GM21737 (cell line): Measurements from ENCODE around the gene ADTRP.
"Not testable (repeated sequence)": the region's sequence is repeated elsewhere in the genome, so short reads cannot be mapped to it uniquely, and the experiment has no call there.

Experiments
- ATAC-seq: cut with Tn5 transposase; IDR thresholded peaks from one replicate; pipeline ENCODE4 v1.9.1; 2021; ENCODE audit warnings: mild to moderate bottlenecking, moderate library complexity; ENCODE audit not compliant: unreplicated experiment

The ADTRP gene

DNA sequence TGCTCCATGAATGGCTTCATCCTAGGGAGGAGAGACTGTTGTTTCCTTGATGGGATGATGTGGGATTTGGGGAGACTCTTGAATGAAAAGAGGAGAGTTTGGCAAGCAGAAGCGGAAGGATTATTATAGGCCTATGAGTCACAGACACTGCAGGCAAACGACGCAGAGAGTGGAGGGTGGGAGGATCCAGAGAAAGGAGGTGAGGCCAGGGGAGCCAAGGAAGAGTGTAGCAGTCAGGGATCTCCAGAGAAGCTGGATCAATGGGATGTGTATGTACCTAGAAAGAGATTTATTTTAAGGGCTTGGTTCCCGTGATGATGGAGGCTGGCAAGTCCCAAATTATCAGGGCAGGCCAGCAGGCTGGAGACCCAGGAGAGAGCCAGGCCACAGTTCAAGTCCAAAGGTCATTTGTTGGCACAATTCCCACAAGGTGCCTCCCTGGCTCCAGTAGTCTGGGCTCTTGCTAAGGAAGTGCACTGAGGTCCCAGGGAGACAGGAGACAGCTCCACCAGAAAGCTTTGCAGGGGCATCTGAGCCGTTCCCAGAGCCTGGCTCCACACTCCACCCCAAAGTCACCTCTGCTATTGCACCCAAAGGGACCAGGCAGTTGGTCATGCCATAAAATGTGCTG, 76.0 kb downstream of the ADTRP start:
- no peak for ATAC-seq

DNA sequence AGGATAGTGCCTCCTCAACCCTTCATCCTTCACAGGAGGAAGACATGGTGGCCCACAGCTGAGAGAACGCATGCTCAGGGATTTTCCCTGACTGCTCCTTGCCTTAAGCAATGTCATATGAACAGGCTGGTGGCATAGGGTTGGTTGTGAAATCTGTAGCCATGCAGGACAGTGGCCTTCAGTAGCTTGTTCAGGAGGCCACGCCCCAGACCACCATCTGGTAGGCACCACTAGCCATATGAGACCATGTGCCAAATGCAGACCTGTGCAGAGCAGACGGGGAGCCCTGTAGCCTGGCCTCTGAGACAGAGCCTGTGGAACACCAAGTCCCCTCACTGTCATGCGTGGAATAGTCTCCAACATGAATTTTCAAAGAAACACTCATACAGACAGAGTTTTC, 76.5 kb downstream of the ADTRP start:
- ATAC-seq = no peak

DNA sequence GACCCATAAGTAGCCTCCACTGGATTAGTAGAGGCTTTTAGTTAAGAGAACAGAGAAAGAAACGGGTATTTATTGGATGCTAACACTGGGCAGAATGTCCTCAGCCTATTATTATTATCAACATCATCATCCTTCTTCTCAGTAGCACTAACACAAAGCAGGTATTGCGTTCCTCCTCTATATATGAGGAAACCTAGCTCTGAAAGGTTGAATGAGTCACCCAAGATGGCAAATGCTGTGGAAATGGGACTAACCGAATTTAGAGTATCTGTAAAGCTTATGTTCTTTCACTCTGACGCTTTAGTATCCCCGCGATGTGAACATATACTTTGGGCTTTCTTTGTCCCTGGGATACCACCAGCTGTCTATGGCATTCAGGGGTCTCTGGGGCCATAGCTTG, 77.0 kb downstream of the ADTRP start:
- ATAC-seq = no peak

DNA sequence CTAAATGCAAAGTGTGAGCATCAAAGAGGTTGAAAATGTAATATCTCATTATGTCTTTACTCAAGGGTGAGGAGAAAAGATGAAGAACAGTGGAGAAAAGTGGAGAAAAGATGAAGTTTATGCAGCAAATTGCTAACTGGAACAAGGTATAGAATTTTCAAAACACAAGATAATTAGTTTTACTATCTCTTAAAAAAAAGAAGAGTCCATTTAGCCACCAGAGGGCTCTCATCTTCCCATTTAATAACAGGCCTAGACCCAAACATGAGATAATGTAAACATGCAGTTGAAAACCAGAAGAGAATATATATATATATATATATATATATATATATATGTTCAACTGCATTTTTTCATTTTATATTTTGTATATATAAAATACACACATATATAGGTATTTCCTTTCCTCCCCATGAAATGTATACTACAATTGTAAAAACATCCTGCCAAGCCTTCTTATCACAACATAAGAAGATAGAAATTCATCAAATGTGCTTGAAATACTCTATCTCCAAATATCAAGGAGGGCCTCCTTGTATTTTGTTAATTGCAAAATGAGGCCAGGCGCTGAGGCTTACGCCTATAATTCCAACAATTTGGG, 78.4 kb downstream of the ADTRP start:
- no peak for ATAC-seq

DNA sequence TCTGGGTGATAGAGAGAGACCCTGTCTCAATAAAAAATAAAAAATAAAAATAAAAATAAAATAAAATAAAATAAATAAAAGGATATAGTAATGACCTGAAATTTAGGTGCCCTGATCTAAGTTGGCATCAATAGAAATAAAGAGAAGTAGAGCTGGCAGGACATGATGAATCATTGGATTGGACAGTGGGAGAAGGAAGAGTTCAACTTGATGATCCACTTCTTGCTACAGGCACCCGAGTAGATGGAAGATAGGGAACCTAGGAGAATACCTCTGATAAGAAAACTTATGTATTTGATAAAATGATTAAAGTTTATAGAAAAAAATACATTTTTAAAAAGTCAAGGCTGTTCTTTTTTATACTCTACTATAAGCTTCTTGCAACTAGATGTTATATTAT, 79.0 kb downstream of the ADTRP start:
- ATAC-seq = no peak

DNA sequence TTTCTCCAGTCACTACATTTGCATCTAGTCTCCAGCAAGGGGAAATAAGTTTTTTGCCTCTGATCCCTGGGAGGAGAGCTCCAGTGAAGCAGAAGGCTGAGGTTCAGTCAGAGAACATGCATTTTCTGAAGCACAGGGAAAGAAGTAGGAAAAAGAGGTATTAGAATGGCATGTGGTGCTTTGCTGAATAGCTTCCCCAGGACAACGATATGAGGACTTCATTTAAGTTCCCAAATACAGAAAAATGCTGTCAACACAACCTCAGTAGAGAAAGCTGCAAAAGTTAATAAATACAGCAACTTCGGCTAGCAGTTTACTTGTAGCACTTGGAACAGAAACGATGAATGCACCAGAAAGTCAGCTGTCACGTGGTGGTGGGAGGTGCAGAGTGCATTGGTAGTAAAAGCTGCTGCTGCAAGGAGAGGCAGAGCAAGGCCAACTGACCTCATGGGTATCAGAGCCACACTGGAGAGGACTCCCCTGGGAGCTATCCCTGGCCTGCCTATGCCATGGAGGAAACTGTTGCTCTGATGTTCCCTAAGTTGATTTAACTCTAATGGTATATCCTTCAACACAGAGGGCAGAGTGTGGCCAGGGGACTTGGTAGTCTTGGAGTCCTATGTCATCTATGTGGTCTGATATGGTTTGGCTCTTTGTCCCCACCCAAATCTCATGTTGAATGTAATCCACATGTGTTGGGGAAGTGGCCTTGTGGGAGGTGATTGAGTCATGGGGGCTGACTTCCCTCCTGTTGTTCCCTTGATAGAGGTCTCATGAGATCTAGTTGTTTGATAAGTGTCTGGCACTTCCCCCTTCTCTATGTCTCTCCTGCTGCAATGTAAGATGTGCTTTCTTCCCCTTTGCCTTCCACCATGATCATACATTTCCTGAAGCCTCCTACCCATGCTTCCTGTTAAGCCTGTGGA, 85.9 kb downstream of the ADTRP start:
- ATAC-seq = no peak

DNA sequence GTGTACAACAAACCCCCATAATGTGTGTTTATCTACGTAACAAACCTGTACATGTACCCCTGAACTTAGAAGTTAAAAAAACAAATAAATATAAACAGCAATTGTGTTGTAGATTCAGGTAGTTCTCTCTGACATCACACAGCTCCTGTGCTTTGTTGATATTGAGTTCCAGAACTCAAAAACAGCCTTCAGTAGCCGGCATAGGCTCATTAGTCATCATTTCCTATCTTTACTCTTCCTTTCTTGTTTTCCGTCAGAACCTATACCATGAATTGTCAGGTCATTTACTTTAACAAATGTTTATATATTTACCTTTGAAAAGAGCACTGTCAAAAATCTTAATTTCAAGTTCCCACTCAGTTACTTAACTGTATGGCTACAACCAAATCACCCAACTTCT, 88.8 kb downstream of the ADTRP start:
- ATAC-seq = no peak

DNA sequence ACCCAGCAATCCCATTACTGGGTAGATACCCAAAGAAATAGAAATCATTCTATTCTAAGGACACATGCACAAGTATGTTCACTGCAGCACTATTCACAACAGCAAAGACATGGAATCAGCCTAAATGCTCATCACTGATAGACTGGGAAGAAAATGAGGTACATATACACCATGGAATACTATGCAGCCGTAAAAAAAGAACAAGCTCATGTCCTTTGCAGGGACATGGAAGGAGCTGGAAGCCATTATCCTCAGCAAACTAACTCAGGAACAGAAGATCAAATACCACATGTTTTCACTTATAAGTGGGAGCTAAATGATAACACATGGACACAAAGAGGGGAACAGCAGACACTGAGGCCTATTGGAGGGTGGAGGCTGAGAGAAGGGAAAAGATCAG, 89.2 kb downstream of the ADTRP start:
- not testable (repeated sequence) for ATAC-seq

DNA sequence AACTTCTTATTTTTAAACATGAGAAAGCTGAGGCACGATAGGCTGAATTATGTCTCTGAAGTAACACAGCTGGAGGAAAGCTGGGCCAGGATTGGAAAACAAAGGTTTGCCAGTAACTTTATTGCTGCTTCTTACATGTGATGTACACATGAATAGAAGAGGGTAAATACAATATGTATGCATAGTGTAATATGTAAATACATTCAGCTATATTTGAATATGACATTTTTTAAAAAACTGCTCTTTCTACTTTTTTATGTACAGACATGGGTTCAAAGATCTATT, 90.2 kb downstream of the ADTRP start:
- no peak for ATAC-seq

DNA sequence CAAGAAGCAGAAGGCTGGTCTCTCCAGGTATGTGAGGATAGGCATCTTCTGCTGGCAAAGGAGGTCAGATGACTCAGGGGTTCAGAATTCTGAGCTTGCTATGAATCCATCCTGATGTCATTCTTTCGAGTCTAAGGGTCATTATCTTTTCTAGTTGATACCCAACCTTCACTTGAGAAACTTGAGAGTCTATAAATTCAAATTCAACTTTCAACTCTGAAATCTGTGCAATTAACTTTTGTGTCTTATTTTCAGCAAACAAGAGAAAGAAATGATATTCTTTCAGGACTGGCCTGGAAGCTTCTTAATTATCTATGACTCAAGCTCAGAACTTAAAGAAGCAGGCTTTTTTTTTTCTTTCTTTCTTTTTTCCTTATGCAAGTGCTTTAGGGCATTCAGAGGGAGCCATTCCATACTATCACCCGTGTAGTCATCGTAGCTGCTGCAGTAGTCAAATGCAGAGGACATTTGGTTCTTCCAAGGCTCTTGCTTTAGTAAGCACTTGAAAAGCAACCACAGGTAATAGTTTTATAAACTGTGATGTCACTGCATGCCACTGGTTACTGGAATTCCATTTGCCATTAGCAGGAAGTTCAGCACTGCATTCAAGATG, 93.0 kb downstream of the ADTRP start:
- no peak for ATAC-seq

DNA sequence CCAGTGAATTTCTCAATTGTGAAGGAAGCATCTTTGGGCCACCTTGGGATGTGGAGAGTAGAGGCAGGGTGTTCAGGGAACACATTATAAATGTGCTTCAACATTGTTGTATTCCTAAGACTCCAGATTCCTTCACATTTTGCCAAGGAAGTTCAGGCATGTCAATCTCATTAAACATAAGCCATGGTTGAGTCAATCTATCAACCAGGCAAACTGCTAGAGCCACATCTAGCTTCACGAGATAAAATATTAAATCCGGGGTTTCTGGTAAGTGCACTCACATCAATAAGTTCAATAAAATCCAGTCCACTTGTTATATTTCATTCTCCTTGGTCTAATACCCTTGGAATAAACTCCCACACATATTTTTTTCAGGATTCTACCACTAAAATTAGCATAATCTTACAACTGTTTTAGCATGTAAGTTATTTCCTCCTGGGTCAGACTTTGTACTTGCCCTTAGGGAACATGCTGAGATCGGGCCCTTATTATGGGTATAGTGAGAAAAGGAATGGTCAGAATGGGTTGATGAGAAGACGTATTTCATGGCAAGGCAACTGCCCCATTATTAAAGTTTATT, 93.6 kb downstream of the ADTRP start:
- ATAC-seq = no peak

DNA sequence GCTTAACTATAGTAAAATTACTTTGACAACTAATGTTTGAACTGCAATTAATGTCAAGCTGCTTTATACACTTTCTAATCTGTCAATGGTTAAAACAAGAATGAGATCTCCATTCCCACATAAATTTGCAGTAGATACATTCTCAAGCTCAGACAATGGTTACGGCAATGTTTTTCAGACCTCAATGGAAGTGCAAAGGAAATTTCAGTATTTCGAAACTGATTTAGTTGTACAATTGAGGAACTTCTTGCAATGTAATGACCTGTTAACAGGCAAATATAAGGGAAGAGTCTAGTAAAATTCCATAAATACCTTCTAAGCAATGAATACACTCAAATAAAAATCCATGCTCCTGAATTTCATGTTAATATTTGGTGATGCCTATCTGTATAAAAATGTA, 94.7 kb downstream of the ADTRP start:
- ATAC-seq = no peak

DNA sequence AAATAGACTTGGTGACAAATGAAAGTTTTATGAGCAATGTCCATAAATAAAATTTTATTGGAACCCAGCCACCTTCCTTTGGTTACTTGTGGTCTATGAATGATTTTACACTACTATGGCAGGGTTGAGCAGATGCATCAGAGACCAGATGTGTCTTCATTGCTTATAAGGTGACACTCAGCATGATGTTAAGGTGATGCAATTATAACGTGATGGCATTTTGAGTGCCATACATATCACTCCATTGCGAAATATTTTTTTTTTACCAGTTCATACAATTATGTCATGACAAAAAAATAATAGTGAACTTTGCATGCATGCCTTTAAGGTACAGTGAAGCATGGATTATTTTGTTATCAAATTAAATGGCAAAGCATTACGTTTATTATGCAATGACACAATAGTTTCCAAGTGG, 96.0 kb downstream of the ADTRP start:
- no peak for ATAC-seq

DNA sequence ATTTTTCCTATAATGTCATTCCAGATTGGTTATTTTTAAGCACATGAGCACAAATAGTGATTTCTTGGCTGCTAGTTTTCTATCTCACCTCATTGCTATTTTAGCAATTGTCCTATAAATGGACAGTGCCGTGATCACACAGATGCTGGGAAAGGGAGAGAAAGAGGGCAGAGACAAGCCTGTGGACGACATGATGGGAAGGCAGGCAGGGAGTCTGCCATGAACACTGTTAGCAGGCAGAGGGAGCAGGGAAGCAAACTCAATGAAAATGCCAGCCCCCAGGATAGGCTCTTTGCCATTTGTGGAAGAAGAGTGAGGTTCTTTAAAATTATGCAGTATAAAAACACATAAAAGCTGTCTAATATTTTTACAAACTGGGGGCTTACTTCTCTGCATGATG, 96.8 kb downstream of the ADTRP start:
- no peak for ATAC-seq

DNA sequence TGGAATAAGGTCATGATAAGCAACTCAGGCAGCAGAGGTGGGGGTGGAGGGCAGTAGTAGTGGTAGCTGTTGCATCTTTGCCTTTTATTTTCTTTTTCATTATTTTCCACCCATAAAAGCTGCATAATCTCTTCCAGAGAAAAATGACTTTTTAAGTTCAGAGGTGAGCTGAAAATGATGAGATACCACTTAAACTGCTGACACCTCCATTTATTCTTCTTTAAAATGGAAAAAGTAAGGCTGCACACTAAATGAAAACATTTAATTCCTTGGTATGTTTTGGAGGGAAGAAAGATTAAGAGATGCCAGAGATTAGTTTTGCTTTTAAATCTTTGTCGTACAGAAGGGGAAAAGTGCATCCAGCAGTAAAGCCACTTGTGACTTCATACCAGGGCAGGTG, 97.2 kb downstream of the ADTRP start:
- no peak for ATAC-seq

DNA sequence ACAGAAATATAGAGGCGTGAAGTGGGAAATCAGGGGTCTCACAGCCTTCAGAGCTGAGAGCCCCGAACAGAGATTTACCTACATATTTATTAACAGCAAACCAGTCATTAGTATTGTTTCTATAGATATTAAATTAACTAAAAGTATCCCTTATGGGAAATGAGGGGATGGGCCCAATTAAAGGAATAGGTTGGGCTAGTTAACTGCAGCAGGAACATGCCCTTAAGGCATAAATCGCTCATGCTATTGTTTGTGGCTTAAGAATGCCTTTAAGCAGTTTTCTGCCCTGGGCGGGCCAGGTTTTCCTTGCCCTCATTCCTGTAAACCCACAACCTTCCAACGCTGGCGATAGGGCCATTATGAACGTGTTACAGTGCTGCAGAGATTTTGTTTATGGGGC, 98.1 kb downstream of the ADTRP start:
- not testable (repeated sequence) for ATAC-seq

DNA sequence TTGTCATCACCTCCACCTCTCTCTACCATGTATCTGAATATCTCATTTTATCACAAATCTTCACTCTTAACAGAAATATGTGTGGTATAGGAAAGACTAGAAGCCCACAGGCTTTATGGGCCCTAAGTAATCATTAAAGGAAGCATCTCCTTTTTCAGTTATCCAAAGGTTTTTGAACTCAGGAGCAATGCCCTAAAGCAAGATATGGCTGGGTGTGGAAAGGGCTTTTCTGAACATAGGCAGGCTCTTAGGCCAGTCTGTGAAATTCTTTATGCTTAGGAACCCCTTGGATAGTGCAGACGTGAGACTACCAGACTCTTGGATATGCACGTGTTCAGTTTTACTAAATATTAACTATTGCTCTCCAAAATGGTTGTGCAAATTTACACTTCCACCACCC, 99.5 kb downstream of the ADTRP start:
- no peak for ATAC-seq

DNA sequence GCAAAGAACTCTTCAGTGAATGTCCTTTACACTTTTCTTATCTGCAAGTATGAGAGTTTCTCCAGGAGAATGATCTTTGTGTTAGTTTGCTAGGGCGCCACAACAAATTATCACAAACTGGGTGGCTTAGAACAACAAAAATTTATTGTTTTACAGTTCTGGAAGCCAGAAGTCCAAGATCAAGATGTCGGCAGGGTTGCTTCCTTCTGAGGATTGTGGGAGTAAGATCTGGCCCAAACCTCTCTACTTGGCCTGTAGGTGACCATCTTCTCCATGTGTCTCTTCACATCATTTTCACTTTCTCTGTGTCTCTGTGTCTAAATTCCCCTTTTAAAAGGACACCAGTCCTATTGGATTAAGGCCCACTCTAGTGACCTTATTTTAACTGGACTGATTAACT, 103.0 kb downstream of the ADTRP start:
- ATAC-seq = no peak

DNA sequence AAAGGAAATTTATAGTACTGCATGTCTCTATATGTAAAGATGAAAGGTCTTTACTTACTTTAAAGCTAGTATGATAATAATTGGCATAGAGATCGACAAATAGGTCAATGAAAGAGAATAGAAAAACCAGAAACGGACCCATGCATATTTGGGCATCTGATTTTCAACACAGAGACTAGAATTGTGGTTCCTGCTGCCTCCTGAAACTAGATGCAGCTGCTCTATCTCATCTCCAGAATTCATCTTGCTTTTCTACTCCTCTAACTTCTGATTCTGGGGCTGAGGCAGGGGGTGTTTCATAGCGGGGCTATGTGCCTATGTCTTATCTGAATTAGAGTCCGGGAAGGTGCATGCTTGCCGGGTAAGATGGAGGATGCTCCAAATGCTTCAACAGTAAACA, 105.9 kb downstream of the ADTRP start:
- ATAC-seq = no peak

DNA sequence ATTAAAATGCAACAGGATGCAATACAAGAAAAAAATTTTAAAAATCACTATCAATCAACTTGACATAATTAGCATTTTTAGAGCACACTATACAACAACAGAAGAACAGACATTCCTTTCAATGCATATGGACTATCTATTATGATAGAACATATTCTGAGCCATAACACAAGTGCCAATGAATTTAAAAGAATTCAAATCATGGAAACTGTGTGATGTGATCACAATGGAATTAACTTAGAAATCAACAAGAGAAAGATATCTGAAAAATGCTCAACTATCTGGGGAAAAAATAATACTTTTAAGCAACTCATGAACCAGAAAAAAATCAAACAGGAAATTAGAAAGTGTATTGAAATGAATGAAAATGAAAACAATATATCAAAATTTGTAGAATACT, 106.3 kb downstream of the ADTRP start:
- no peak for ATAC-seq

DNA sequence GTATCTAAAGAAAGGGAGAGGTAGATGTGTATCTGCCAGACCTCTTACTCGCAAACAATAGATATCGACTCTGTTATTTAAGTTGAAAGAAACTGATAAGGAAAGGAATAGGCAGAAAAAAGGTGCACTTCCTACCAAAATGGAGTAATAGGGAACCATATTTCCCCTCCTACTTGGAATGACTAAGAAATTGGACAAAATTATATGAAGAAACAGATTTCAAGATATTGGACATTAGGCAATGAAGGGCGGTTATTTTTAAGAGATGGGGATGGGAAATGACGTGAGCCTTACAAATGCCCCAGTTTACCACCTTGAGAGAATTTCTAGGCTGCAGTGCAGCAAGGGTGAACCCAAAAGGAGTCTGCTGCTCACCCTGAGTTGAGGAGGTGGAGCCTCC, 108.9 kb downstream of the ADTRP start:
- ATAC-seq = no peak

DNA sequence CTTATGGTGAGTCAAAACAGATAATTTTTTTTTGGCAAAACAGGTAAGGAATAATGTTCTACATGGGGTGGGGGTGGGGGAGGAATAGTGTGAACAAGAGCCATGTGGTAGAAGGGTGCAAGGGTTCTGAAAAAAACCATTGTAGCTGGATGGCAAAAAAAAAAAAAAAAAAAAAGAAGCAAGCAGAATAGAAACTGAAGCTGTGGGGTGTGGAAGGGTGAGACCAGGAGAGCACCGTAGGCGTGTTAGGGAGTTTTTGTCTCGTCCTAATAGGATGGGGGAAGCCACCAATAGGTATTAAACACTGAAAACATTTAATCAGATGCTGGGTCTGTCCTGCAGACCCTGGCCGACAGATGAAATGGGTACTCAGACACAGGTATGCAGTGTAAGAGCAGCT, 110.1 kb downstream of the ADTRP start:
- ATAC-seq = no peak
